Ectodermal cell (in vitro differentiated cells): Measurements from ENCODE around the gene ZFP28.

ENCODE experiments used
- H3K27ac ChIP-seq: 2 replicates; pipeline ENCODE4 v1.7.0; 2013; ENCODE audit warnings: mild to moderate bottlenecking, low read depth, low read length; ENCODE audit not compliant: insufficient read depth, poor library complexity, severe bottlenecking
- H3K27me3 ChIP-seq: 2 replicates; pipeline ENCODE4 v1.7.0; 2013; ENCODE audit warnings: mild to moderate bottlenecking, low read length; ENCODE audit not compliant: insufficient read depth, control insufficient read depth, poor library complexity, severe bottlenecking
- H3K36me3 ChIP-seq: one replicate; pipeline ENCODE4 v1.7.0; 2013; ENCODE audit warnings: low read length; ENCODE audit not compliant: control insufficient read depth, insufficient read depth
- H3K4me1 ChIP-seq: one replicate; pipeline ENCODE4 v1.7.0; 2013; ENCODE audit warnings: low read length; ENCODE audit not compliant: control insufficient read depth, insufficient read depth
- H3K4me3 ChIP-seq: 2 replicates; pipeline ENCODE4 v1.7.0; 2013; ENCODE audit warnings: low read depth, low read length, control low read depth; ENCODE audit not compliant: insufficient read depth
- H3K9me3 ChIP-seq: 2 replicates; pipeline ENCODE4 v1.7.0; 2013; ENCODE audit warnings: mild to moderate bottlenecking, low read length, moderate library complexity; ENCODE audit not compliant: control insufficient read depth
- WGBS, 2 experiments: methylation state at CpG; one replicate each; pipeline ENCODE4 v1.1.7; 2013; ENCODE audit warnings: missing lambda C conversion rate in 2 of 2; 5-methylcytosine and 5-hydroxymethylcytosine counted together

The ZFP28 gene

DNA sequence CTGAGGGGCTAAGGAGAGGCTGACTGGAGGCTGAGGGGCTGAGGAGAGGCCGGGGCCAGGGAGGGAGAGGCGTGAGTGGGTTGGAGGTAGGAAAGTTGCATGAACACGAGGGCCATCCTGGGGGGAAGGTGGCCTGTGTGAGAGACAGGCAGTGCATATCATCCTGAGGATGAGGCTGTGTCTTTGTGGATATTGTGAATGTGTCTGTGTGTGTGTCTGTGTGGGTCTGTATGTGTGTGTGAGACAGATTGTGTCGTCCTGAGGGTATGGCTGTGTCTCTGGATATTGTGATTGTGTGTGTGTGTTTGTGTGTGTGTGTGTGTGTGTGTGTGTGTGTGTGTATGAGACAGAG is 56.8 kb downstream of the ZFP28 start:
- H3K9me3 ChIP-seq = peaks cover 3% of the 10 kb centered on the region
- H3K4me1 ChIP-seq = no peaks in the 10 kb centered on the region
- H3K27me3 ChIP-seq = no peaks in the 10 kb centered on the region
- H3K4me3 ChIP-seq = peak overlapping the region; percentile 78
- H3K36me3 ChIP-seq = peaks cover 10% of the 10 kb centered on the region
- WGBS, 2 experiments = 1% methylated on average over 4 of the region's 4 CpGs
- no peak overlapping the region for H3K27ac ChIP-seq

DNA sequence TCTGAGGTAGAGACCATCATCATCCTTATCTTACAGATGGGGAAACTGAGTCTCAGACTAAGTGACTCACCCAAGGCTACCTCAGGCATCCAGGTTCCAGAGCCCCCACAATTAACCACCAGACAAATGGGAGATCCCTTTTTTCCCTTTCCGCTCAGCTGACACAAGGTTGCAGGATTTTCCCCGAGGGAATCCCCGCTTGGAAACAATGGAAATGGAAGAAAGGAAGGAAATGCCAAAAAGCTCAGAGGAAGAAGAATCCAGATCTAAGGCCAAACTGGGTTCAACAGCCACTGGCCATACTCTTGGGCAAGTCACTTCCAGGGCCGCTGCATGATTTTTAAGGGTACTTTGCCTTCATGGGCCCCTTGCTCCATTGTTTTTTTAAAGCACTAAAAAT is 57.9 kb downstream of the ZFP28 start:
- WGBS, 2 experiments = 71 to 72% methylated on average over 4 of the region's 4 CpGs
- H3K4me3 ChIP-seq = no peak overlapping the region
- H3K27ac ChIP-seq = no peak overlapping the region
- peaks cover 3% of the 10 kb centered on the region for H3K9me3 ChIP-seq
- peaks cover 21% of the 10 kb centered on the region for H3K36me3 ChIP-seq
- no peaks in the 10 kb centered on the region for H3K27me3 ChIP-seq
- no peaks in the 10 kb centered on the region for H3K4me1 ChIP-seq

DNA sequence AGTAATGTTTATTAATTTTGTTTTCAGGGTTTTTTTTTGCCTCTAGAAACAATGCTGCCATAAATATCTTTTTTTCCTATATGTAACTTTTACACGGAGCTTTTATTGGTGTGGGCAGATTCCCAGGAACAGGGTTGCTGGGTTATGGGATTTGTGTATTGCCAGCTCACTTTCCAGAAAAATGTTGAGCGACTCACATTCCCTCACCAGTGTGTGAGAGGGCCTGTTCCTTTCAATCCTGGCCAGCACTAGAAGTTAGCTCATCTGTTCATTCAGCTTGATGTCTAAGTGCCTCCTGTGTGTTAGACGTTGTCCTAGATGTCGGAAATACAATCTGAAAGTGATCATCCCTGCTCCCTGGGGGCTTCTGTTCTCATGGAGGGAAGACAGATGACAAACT is 58.9 kb downstream of the ZFP28 start:
- Histone ChIP-seq H3K4me1 (no peaks in the 10 kb centered on the region), H3K4me3 (no peak overlapping the region), H3K9me3 (peaks cover 5% of the 10 kb centered on the region), H3K27ac (no peak overlapping the region), H3K27me3 (no peaks in the 10 kb centered on the region), H3K36me3 (peaks cover 29% of the 10 kb centered on the region)
- 95 to 98% methylated on average over 3 to 4 of the region's 4 CpGs for WGBS, 2 experiments

DNA sequence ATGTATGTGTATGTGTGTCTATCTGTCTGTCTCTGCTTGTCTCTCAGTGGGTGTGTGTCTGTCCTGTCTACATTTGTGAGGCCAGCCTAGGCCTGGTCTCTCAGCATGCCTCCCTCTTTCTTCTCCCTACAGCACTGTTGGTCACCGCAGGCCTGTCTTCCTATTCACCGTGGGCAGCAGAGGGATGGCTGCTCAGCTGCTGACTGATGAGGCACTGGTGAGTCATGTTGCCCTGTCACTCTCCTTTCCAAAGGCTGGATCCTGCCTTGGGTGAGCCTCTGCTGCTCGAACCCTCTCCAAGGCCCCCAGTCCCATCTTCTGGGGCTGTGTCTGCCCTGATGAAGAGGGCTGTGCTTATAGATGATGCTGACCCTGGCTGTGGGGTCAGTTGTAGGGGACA is 62.6 kb downstream of the ZFP28 start:
- H3K27ac ChIP-seq = no peak overlapping the region
- no peaks in the 10 kb centered on the region for H3K27me3 ChIP-seq
- H3K9me3 ChIP-seq = peaks cover 7% of the 10 kb centered on the region
- H3K4me1 ChIP-seq = no peaks in the 10 kb centered on the region
- 93 to 94% methylated on average over 3 of the region's 3 CpGs for WGBS, 2 experiments
- H3K4me3 ChIP-seq = no peak overlapping the region
- peaks cover 38% of the 10 kb centered on the region for H3K36me3 ChIP-seq

DNA sequence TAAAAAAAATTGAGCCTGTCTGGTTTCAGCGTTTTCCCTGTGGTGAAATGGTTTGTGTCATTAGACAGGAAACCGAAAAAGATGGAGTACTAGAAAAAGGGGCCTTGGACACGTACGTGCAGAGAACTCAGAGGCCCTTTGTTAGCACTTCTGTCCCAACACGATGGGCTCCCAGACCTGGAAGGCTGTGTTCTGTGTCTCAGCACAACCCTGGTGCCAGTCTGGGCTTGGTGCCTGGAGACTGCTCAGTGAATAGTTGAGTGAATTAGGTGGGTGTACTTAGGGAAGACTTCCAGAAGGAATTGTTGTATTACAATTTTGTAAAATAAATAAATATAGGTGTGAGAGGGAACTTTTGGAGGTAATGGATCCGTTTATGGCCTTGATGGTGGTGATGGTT is 65.1 kb downstream of the ZFP28 start:
- peaks cover 29% of the 10 kb centered on the region for H3K36me3 ChIP-seq
- 78 to 80% methylated on average over 5 to 6 of the region's 6 CpGs for WGBS, 2 experiments
- H3K4me1 ChIP-seq = no peaks in the 10 kb centered on the region
- H3K4me3 ChIP-seq = no peak overlapping the region
- H3K9me3 ChIP-seq = peaks cover 4% of the 10 kb centered on the region
- no peak overlapping the region for H3K27ac ChIP-seq
- H3K27me3 ChIP-seq = no peaks in the 10 kb centered on the region
